ENCODE data around the gene CDC42.
"Not testable (repeated sequence)": the region's sequence is repeated elsewhere in the genome, so short reads cannot be mapped to it uniquely, and the experiment has no call there.

The CDC42 gene

GRCh38 chr1:22025368-22026155 lies 26.9 kb upstream of the CDC42 start:
- H3K27ac Mint-ChIP-seq = peak overlapping the region; percentile 99
- peak; percentile 88 for DNase-seq
- H3K4me1 Mint-ChIP-seq = peaks cover 56% of the 10 kb centered on the region

GRCh38 chr1:22026924-22027289 lies 25.6 kb upstream of the CDC42 start:
- Mint-ChIP-seq H3K36me3 (ENCODE audit: low read depth) (peaks cover 1% of the 10 kb centered on the region), H3K9me3 (no peaks in the 10 kb centered on the region), H3K4me3 (peak overlapping the region; percentile 89), H3K4me1 (peaks cover 66% of the 10 kb centered on the region), H3K27ac (peak overlapping the region; percentile 99), H3K27me3 (no peaks in the 10 kb centered on the region)
- DNase-seq (no peak), ATAC-seq (no peak)

More at GRCh38 chr1:22025368-22026155, 26.9 kb upstream of the CDC42 start:
- H3K9me3 Mint-ChIP-seq = no peaks in the 10 kb centered on the region
- peak; percentile 75 for ATAC-seq
- peak overlapping the region; percentile 89 for H3K4me3 Mint-ChIP-seq
- no peaks in the 10 kb centered on the region for H3K27me3 Mint-ChIP-seq
- peaks cover 1% of the 10 kb centered on the region for H3K36me3 Mint-ChIP-seq (ENCODE audit: low read depth)

DNA sequence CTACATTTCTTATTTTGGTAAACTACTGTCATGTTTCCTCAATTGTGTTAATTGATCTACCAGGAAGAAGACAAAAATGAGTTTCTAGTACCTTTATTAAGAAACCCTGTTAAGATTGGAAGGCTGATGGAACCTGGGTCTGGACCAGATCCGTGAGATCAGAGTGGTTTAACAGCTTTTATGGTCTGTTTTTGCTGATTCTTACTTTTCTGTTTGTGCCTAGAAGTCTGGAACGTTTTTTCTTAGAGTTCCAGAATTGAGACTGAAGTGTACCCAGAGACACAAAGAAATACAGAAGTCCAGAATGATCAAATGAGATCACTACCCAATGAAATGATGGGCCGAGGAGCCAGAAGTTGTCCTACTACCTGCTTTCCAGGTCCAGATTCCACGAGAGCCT lies 22.5 kb upstream of the CDC42 start:
- peaks cover 57% of the 10 kb centered on the region for H3K4me1 Mint-ChIP-seq
- H3K36me3 Mint-ChIP-seq (ENCODE audit: low read depth) = peaks cover 1% of the 10 kb centered on the region

GRCh38 chr1:22030473-22030872 lies 22.0 kb upstream of the CDC42 start:
- DNase-seq = no peak
- Mint-ChIP-seq H3K27ac (no peak overlapping the region), H3K27me3 (no peaks in the 10 kb centered on the region), H3K9me3 (no peaks in the 10 kb centered on the region), H3K4me1 (peaks cover 57% of the 10 kb centered on the region), H3K4me3 (no peak overlapping the region), H3K36me3 (ENCODE audit: low read depth) (peaks cover 1% of the 10 kb centered on the region)
- ATAC-seq = no peak

More for the DNA sequence above, 22.5 kb upstream of the CDC42 start:
- Mint-ChIP-seq H3K4me3 (no peak overlapping the region), H3K27ac (no peak overlapping the region), H3K9me3 (no peaks in the 10 kb centered on the region), H3K27me3 (no peaks in the 10 kb centered on the region)
- no peak for ATAC-seq
- no peak for DNase-seq

GRCh38 chr1:22031214-22031962 lies 21.1 kb upstream of the CDC42 start:
- Mint-ChIP-seq H3K4me1 (peaks cover 49% of the 10 kb centered on the region), H3K4me3 (peak overlapping the region; percentile 24), H3K9me3 (no peaks in the 10 kb centered on the region), H3K27me3 (no peaks in the 10 kb centered on the region), H3K36me3 (ENCODE audit: low read depth) (peaks cover 1% of the 10 kb centered on the region), H3K27ac (peak overlapping the region; percentile 48)
- ATAC-seq = peak; percentile 48
- DNase-seq = no peak

- H3K27ac Mint-ChIP-seq; DNase-seq; ATAC-seq; H3K27me3 Mint-ChIP-seq; H3K36me3 Mint-ChIP-seq (ENCODE audit: low read depth); H3K4me3 Mint-ChIP-seq; H3K9me3 Mint-ChIP-seq: not testable (repeated sequence)
- H3K4me1 Mint-ChIP-seq = peaks cover 53% of the 10 kb centered on the region
These were observed 17.7 kb upstream of the CDC42 start for GRCh38 chr1:22034834-22035233.

GRCh38 chr1:22037520-22037919 lies 15.0 kb upstream of the CDC42 start:
- H3K4me1 Mint-ChIP-seq = peaks cover 52% of the 10 kb centered on the region
- H3K27me3 Mint-ChIP-seq = no peaks in the 10 kb centered on the region
- DNase-seq (no peak), ATAC-seq (no peak)
- no peaks in the 10 kb centered on the region for H3K36me3 Mint-ChIP-seq (ENCODE audit: low read depth)
- no peaks in the 10 kb centered on the region for H3K9me3 Mint-ChIP-seq
- no peak overlapping the region for H3K4me3 Mint-ChIP-seq
- H3K27ac Mint-ChIP-seq = peak overlapping the region; percentile 37

GRCh38 chr1:22038036-22038435 lies 14.5 kb upstream of the CDC42 start:
- Mint-ChIP-seq H3K4me3 (no peak overlapping the region), H3K27ac (peak overlapping the region; percentile 96)

GRCh38 chr1:22039594-22040285 lies 12.8 kb upstream of the CDC42 start:
- no peaks in the 10 kb centered on the region for H3K36me3 Mint-ChIP-seq (ENCODE audit: low read depth)
- H3K4me1 Mint-ChIP-seq = peaks cover 61% of the 10 kb centered on the region
- ATAC-seq = peak; percentile 99

More at GRCh38 chr1:22038036-22038435, 14.5 kb upstream of the CDC42 start:
- no peak for ATAC-seq
- Mint-ChIP-seq H3K27me3 (no peaks in the 10 kb centered on the region), H3K9me3 (no peaks in the 10 kb centered on the region), H3K4me1 (peaks cover 52% of the 10 kb centered on the region), H3K36me3 (ENCODE audit: low read depth) (no peaks in the 10 kb centered on the region)
- DNase-seq = no peak

DNA sequence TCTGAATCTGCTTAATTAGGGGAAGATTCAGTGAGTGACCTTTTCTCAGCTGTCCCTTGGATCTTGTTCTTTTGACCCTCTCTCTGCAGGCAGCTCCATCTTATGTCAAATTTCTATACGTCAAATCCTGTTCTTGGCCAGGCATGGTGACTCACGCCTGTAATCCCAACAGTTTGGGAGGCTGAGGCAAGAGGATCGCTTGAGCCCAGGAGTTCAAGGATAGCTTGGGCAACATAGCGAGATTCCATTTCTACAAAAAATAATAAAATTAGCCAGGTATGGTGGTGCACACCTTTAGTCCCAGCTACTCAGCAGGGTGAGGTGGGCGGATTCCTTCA lies 12.3 kb upstream of the CDC42 start:
- DNase-seq (no peak), ATAC-seq (no peak)
- Mint-ChIP-seq H3K36me3 (ENCODE audit: low read depth) (no peaks in the 10 kb centered on the region), H3K4me3 (peak overlapping the region; percentile 74), H3K27ac (peak overlapping the region; percentile 96), H3K4me1 (peaks cover 66% of the 10 kb centered on the region), H3K9me3 (peaks cover 2% of the 10 kb centered on the region), H3K27me3 (no peaks in the 10 kb centered on the region)

More at GRCh38 chr1:22039594-22040285, 12.8 kb upstream of the CDC42 start:
- H3K27me3 Mint-ChIP-seq = no peaks in the 10 kb centered on the region
- peak; percentile 86 for DNase-seq
- peak overlapping the region; percentile 74 for H3K4me3 Mint-ChIP-seq
- no peaks in the 10 kb centered on the region for H3K9me3 Mint-ChIP-seq
- peak overlapping the region; percentile 96 for H3K27ac Mint-ChIP-seq

DNA sequence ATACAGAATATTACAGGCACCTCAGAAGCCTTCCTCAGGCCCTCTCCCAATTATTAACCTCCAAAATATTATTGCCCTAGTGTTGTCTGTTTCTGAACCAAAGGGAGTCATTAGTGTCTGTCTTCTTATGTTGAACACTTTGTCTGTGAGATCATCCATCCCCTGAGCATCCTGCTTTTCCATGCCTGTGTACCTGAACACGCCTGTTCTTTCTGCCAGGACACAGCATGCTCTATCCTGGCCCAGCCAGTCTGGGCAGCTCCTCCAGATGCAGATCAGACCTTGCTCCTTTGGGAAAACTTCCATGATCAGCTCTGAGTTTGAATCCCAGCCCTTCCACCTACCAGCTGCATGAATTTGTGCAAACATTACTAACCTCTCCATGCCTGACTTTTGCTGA lies 11.0 kb upstream of the CDC42 start:
- Mint-ChIP-seq H3K4me1 (peaks cover 71% of the 10 kb centered on the region), H3K9me3 (peaks cover 6% of the 10 kb centered on the region), H3K36me3 (ENCODE audit: low read depth) (no peaks in the 10 kb centered on the region), H3K4me3 (no peak overlapping the region), H3K27me3 (no peaks in the 10 kb centered on the region), H3K27ac (peak overlapping the region; percentile 65)
- ATAC-seq = no peak
- DNase-seq = no peak

GRCh38 chr1:22043198-22043769 lies 9.2 kb upstream of the CDC42 start:
- H3K4me1 Mint-ChIP-seq = peaks cover 78% of the 10 kb centered on the region
- no peak overlapping the region for H3K4me3 Mint-ChIP-seq
- peaks cover 6% of the 10 kb centered on the region for H3K9me3 Mint-ChIP-seq
- no peaks in the 10 kb centered on the region for H3K27me3 Mint-ChIP-seq
- DNase-seq (no peak), ATAC-seq (no peak)
- no peak overlapping the region for H3K27ac Mint-ChIP-seq
- H3K36me3 Mint-ChIP-seq (ENCODE audit: low read depth) = no peaks in the 10 kb centered on the region

DNA sequence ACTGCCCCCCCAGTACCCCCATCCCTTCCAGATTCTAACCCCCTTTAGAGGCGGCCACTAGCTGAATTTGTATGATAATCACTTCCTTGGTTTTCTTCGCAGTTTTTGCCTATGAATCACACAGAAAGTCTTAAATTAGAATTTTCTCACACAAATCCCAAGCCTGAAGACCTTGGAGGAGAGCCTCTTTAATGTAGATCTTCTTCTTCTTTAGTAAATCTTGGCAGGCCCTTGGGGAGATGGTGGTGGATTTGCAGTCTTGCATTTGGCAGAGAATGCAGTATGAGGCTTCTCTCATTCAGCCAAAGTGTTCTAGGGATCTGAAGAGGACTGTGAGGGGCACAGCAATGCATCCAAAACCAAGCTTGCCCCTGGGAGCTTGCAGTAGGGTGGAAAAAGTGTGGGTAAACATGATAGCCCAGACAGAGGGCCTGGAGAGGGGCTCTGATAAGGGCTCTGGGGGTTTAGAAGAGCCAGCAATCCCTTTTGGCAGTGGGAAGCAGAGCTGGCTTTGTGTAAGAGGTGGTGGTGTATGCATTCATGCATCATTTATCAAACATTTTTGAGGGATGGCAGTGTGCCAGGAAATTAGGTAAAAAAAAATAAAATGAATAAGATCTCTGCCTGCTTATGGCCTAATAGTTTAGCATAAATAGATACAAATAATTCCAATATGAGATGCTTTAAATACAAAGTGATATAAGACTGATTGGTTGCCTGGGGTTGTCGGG lies 7.7 kb upstream of the CDC42 start:
- Mint-ChIP-seq H3K4me1 (peaks cover 77% of the 10 kb centered on the region), H3K4me3 (no peak overlapping the region), H3K27me3 (no peaks in the 10 kb centered on the region), H3K36me3 (ENCODE audit: low read depth) (no peaks in the 10 kb centered on the region), H3K9me3 (peaks cover 6% of the 10 kb centered on the region), H3K27ac (peak overlapping the region; percentile 30)
- DNase-seq (no peak), ATAC-seq (no peak)
